CD14-positive monocyte (primary cell): ENCODE results near the gene MRPS18A. TPM values are rescaled to one million over a fixed set of nuclear protein-coding genes. Genes with fewer than 3 reads are reported as not detected.
A peak's percentile ranks its signal among the peaks of the same experiment; 100 is the strongest.

ENCODE experiments used
- DNase-seq, 3 donors: peaks; one replicate each; pipeline ENCODE4 v3.0.0-alpha.2; 2011 to 2022
- H2AFZ ChIP-seq: 2 replicates; pipeline ENCODE4 v1.6.0; 2012; ENCODE audit warnings: mild to moderate bottlenecking, low read depth, low read length, inconsistent platforms; ENCODE audit not compliant: insufficient read depth, poor library complexity, severe bottlenecking
- H3K27ac ChIP-seq, 2 donors: 1 replicate in 1 of 2; 2 replicates in 1 of 2; pipeline ENCODE4 v1.5.1; 2012 to 2013; ENCODE audit warnings: low read length in 2 of 2, control low read depth in 1 of 2, inconsistent platforms in 1 of 2, low read depth in 1 of 2, mild to moderate bottlenecking in 1 of 2
- H3K27me3 ChIP-seq, 2 donors: one replicate each; pipeline versions ENCODE4 v1.6.0 to v1.6.1; 2011 to 2013; ENCODE audit warnings: low read length in 2 of 2; ENCODE audit not compliant: control insufficient read depth in 2 of 2, insufficient read depth in 2 of 2
- H3K36me3 ChIP-seq, 2 donors: replicated peaks in 1 of 2; 1 replicate in 1 of 2; 2 replicates in 1 of 2; pipeline versions ENCODE4 v1.5.1 to v1.6.1; 2012 to 2013; ENCODE audit warnings: low read length in 2 of 2, control low read depth in 1 of 2, inconsistent platforms in 1 of 2, mild to moderate bottlenecking in 1 of 2; ENCODE audit not compliant: insufficient read depth in 2 of 2, control insufficient read depth in 1 of 2
- H3K4me1 ChIP-seq, 2 donors: 1 replicate in 1 of 2; 2 replicates in 1 of 2; pipeline versions ENCODE4 v1.5.1 to v1.6.1; 2012 to 2013; ENCODE audit warnings: low read length in 2 of 2, control low read depth in 1 of 2, inconsistent platforms in 1 of 2, mild to moderate bottlenecking in 1 of 2, moderate library complexity in 1 of 2; ENCODE audit not compliant: insufficient read depth in 2 of 2, control insufficient read depth in 1 of 2
- H3K4me2 ChIP-seq: replicated peaks from 2 replicates; pipeline ENCODE3; 2012; ENCODE audit warnings: low read length, moderate library complexity, mild to moderate bottlenecking; ENCODE audit not compliant: poor library complexity, severe bottlenecking; ENCODE audit errors: extremely low read depth
- H3K4me3 ChIP-seq, 3 experiments: fragments of 200-600 bp in 1 of 3; sonication (generic) in 1 of 3; replicated peaks in 1 of 3; 1 replicate in 2 of 3; 2 replicates in 1 of 3; pipeline ENCODE4 v1.5.1; 2011 to 2013; ENCODE audit warnings: low read length in 3 of 3, mild to moderate bottlenecking in 3 of 3, control low read depth in 2 of 3, low read depth in 2 of 3, inconsistent platforms in 1 of 3, moderate library complexity in 1 of 3
- H3K79me2 ChIP-seq: 2 replicates; pipeline ENCODE4 v1.6.0; 2012; ENCODE audit warnings: mild to moderate bottlenecking, control low read depth, inconsistent platforms, low read length, moderate library complexity; ENCODE audit not compliant: insufficient read depth
- H3K9ac ChIP-seq: 2 replicates; pipeline ENCODE4 v1.6.0; 2017; ENCODE audit warnings: low read length, mild to moderate bottlenecking; ENCODE audit not compliant: insufficient read depth, poor library complexity, severe bottlenecking
- H3K9me3 ChIP-seq, 2 donors: replicated peaks in 1 of 2; 1 replicate in 1 of 2; 2 replicates in 1 of 2; pipeline versions ENCODE4 v1.5.1 to v1.6.1; 2012 to 2013; ENCODE audit warnings: low read length in 2 of 2, control low read depth in 1 of 2; ENCODE audit not compliant: control insufficient read depth in 1 of 2, insufficient read depth in 1 of 2
- H4K20me1 ChIP-seq: 2 replicates; pipeline ENCODE4 v1.6.0; 2012; ENCODE audit warnings: mild to moderate bottlenecking, low read length, control low read depth, moderate library complexity; ENCODE audit not compliant: insufficient read depth
- H3K27ac Mint-ChIP-seq, 7 donors: one replicate each; pipeline ENCODE4 v1.8.0; 2020; ENCODE audit warnings: mild to moderate bottlenecking in 7 of 7, mixed read lengths in 7 of 7, moderate library complexity in 6 of 7, inconsistent platforms in 2 of 7
- H3K27me3 Mint-ChIP-seq, 3 donors: one replicate each; pipeline ENCODE4 v1.8.0; 2021 to 2022; ENCODE audit warnings: low read depth in 3 of 3, mild to moderate bottlenecking in 3 of 3, mixed read lengths in 3 of 3, moderate library complexity in 3 of 3, inconsistent platforms in 1 of 3
- H3K36me3 Mint-ChIP-seq, 2 donors: one replicate each; pipeline ENCODE4 v1.8.0; 2020; ENCODE audit warnings: mixed read lengths in 2 of 2, inconsistent platforms in 1 of 2, mild to moderate bottlenecking in 1 of 2
- H3K4me1 Mint-ChIP-seq: one replicate; pipeline ENCODE4 v1.8.0; 2020; ENCODE audit warnings: mild to moderate bottlenecking, mixed read lengths
- H3K4me3 Mint-ChIP-seq, 2 donors: one replicate each; pipeline ENCODE4 v1.8.0; 2020; ENCODE audit warnings: mild to moderate bottlenecking in 2 of 2, mixed read lengths in 2 of 2, moderate library complexity in 1 of 2
- H3K9me3 Mint-ChIP-seq, 7 donors: one replicate each; pipeline ENCODE4 v1.8.0; 2020 to 2022; ENCODE audit warnings: mixed read lengths in 7 of 7, mild to moderate bottlenecking in 6 of 7, moderate library complexity in 6 of 7, inconsistent platforms in 2 of 7
- CTCF ChIP-seq: fragments of 200-600 bp; IDR thresholded peaks from one replicate; pipeline ENCODE4 v1.8.0; 2022; ENCODE audit warnings: antibody characterized with exemption, mild to moderate bottlenecking
- WGBS: methylation state at CpG from one replicate; pipeline ENCODE4 v1.1.5; 2013; ENCODE audit warnings: missing lambda C conversion rate; ENCODE audit not compliant: insufficient coverage; 5-methylcytosine and 5-hydroxymethylcytosine counted together
- intact Hi-C, 2 donors: fragments of 100-400 bp; cut with micrococcal nuclease; formaldehyde crosslinking; loops; one replicate each; pipeline versions ENCODE4 v1.15.0 to v1.15.1; 2023
- polyA plus RNA-seq, 3 donors: library from polyadenylated mRNA; depleted of rRNA in 1 of 3; unstranded in 2 of 3; stranded (reverse) in 1 of 3; fragments of 300-500 nt in 2 of 3; fragments of >200 nt in 1 of 3; fragmentation: Illumina TruSeq in 2 of 3; gene quantifications; 1 replicate in 2 of 3; 2 replicates in 1 of 3; pipeline ENCODE4 v1.2.3, GENCODE V29; 2012 to 2021

The MRPS18A gene
- polyA plus RNA-seq, 3 donors: 17.3 to 45.3 (median 41.4) TPM

- Histone ChIP-seq H2AFZ (peak overlapping the region; percentile 29), H3K4me2 (peak overlapping the region; percentile 63), H3K36me3 (no peaks in the 10 kb centered on the region), H3K4me3 (peak overlapping the region in 1 of 3 experiments; percentile 53), H3K9me3 (peaks cover 6% of the 10 kb centered on the region in 2 donors), H3K27me3 (peaks cover 9 to 29% of the 10 kb centered on the region in 2 donors), H3K4me1 (peaks cover 37 to 40% of the 10 kb centered on the region in 2 donors), H3K9ac (peak overlapping the region; percentile 47), H3K27ac (peak overlapping the region; percentile 48 to 85), H3K79me2 (no peaks in the 10 kb centered on the region), H4K20me1 (no peaks in the 10 kb centered on the region)
- DNase-seq: peak; percentile 98 to 99 (median 98)
- peaks cover 21 to 42% (median 28%) of the 10 kb centered on the region in 3 donors for H3K27me3 Mint-ChIP-seq
- 0% methylated on average over 13 of the region's 17 CpGs for WGBS
- intact Hi-C loops: loop anchor here (2.0 to 5.0 kb wide), 8 partner anchors 18 to 354 kb away; partner anchors contain the start of genes MRPS18A (in 1 of the 2) and VEGFA (in 1 of the 2)
- no peak for TF ChIP-seq CTCF
- H3K27ac Mint-ChIP-seq: peak overlapping the region; percentile 90 to 99 (median 98)
- H3K4me3 Mint-ChIP-seq: peak overlapping the region; percentile 67 to 89
- peaks cover 0 to 9% (median 6%) of the 10 kb centered on the region in 7 donors for H3K9me3 Mint-ChIP-seq
- H3K36me3 Mint-ChIP-seq: peaks cover 0 to 5% of the 10 kb centered on the region in 2 donors
- peaks cover 51% of the 10 kb centered on the region for H3K4me1 Mint-ChIP-seq
Observed at GRCh38 chr6:43724914-43725642, 37.5 kb upstream of the MRPS18A start.

- Mint-ChIP-seq H3K36me3 (peaks cover 0 to 5% of the 10 kb centered on the region in 2 donors), H3K4me3 (no peak overlapping the region), H3K27me3 (peaks cover 26 to 48% (median 34%) of the 10 kb centered on the region in 3 donors), H3K4me1 (peaks cover 51% of the 10 kb centered on the region), H3K9me3 (peaks cover 0 to 3% (median 0%) of the 10 kb centered on the region in 7 donors), H3K27ac (peak overlapping the region; percentile 90 to 99 (median 98))
- H3K4me1 ChIP-seq: peaks cover 37 to 40% of the 10 kb centered on the region in 2 donors
- DNase-seq: no peak
- peak overlapping the region; percentile 63 for H3K4me2 ChIP-seq
- no peaks in the 10 kb centered on the region for H3K9me3 ChIP-seq
- WGBS: 0% methylated on average over 1 of the region's 2 CpGs
- H3K27ac ChIP-seq: peak overlapping the region; percentile 48 to 85
- H2AFZ ChIP-seq: no peak overlapping the region
- H3K79me2 ChIP-seq: no peaks in the 10 kb centered on the region
- no peaks in the 10 kb centered on the region for H4K20me1 ChIP-seq
- no peak for TF ChIP-seq CTCF
- H3K27me3 ChIP-seq: peaks cover 9 to 34% of the 10 kb centered on the region in 2 donors
- peak overlapping the region; percentile 37 for H3K9ac ChIP-seq
- H3K36me3 ChIP-seq: no peaks in the 10 kb centered on the region
- intact Hi-C loops: loop anchor here in 1 of 2 donors (2.0 to 5.0 kb wide), 5 partner anchors 18 to 354 kb away; partner anchors contain the start of genes MRPS18A and VEGFA
- H3K4me3 ChIP-seq: peak overlapping the region in 1 of 3 experiments; percentile 53
Observed at GRCh38 chr6:43724354-43724753, 36.8 kb upstream of the MRPS18A start.
